HuH-7.5 (cell line): ENCODE results near the gene GORASP2.

Experiments used
- DNase-seq: peaks from one replicate; pipeline ENCODE4 v3.0.0; 2011; ENCODE audit warnings: low spot score

GORASP2 gene

DNA sequence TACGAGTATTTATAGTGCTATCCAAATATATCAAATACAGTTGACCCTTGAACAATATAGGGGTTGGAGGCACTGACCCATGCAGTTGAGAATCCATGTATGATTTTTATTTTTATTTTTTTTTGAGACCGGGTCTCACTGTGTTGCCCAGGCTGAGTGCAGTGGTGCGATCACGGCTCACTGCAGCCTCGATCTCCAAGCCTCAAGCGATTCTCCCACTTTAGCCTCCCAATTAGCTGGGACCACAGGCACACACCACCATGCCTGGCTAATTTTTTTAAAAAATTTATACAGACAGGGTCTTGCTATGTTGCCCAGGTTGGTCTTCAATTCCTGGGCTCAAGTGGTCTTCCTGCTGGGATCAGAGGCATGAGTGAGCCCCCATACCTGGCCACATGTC, 70.6 kb downstream of the GORASP2 start:
- no peak for DNase-seq

DNA sequence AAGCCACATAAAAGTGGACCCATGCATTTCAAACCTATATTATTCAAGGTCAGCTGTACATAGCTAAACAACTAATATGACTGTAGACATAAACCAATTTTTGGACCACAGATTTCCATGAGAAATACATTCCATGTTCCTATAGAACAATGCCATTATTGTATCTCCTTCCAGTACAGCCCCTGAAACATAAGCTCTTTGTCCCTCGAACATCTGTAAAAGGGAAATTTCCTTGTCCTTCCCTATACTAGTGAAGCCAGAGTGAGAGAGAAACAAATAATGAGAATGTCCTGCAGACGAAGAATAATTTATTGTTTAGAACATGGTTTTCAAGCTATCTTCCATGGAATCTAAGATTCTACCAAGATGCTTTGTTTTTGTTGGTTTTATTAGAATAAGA, 75.3 kb downstream of the GORASP2 start:
- DNase-seq, result no peak

DNA sequence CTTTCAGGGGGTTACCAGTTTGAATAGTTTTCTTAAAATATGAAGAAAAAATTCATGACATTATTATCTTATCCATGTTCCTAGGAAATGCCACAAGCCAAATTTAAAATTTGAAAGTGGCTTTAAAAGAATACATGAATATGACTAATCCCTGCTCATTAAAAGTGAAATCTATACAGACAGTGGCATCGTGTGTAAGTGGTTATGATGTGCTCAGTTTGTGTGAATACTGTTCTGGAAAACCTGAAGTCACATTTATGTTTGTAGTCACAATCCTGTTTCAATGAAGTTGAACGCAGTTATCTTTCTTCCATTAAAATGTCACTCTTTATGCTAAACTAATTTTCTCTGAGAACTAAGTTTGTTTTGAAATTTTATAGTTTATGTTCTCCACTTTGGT, 75.8 kb downstream of the GORASP2 start:
- no peak for DNase-seq

DNA sequence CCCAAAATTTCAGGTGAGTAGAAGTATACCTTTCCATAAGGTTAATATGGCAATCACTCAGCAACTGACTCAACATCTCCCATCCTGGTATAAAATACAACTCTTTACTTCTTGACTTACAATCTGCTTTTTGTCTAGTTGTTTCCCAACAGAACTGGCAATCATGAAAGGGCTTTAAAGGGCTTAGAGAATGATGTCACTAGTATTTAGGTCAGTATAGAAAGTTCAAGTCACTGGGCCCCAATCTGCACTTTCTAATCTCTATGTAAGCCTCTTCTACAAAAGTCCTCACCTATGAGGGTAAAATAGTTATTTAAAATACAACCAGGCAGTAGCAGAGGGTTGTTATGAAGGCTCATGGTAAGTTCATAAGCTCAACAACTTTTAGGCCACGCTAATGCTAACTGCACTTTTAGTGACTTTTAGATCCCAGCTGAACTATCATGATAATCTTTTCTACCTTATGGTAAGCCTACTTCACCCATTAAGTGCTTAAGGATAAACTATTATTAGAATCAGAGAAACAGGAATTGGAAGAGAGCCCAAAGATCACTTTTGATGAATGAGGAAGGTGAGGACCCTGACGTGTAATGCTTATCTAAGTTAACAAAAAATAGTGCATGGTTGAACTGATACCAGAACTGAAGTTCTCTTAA, 79.6 kb downstream of the GORASP2 start:
- no peak for DNase-seq

DNA sequence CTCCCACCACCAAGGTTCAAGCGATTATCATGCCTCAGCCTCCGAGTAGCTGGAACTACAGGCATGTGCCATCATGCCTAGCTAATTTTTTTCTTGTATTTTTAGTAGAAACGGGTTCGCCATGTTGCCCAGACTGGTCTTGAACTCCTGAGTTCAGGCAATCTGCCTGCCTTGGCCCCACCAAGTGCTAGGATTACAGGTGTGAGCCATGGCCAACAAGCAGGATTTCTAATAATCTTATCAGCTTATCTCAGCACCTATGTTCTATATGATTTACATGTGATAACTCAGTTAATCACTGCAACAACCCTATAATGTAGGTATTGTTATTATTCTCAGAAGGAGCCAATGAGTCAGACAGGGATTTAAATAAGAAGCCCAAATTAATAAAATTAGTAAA, 80.3 kb downstream of the GORASP2 start:
- DNase-seq, result no peak

DNA sequence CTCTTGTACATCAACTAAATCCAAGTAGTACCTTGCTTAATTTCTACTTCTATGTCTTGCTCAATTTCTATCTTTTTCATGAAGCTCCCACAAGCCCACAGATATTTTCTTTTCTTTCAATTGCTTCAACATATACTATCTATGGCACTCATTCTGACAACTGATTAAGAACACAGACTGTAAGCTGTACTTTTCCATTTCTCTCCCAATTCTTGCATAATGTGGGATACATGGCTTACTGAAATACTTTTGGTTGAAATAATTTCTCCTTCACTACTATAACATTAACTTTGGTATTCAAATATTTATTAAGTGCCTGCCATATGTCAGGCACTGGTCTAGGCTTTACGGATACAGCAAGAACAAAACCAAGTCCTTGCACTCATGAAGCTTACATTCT, 84.8 kb downstream of the GORASP2 start:
- DNase-seq, result no peak

DNA sequence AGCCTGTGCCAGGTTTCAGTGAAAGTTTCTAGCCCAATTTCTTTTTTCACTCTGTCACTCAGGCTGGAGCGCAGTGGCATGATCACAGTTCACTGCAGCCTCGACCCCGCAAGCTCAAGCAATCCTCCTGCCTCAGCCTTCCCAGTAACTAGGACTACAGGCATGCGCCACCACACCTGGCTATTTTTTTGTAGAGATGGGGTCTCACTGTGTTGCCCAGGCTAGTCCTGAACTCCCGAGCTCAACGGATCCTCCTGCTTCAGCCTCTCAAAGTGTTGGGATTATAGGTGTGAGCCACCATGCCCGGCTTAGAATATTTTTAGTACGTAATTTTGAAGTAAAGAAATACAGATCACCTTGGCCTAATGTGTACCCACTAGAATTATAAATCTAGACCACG, 87.1 kb downstream of the GORASP2 start:
- DNase-seq, result no peak
